Pulmonary artery endothelial cell (primary cell): Measurements from ENCODE around the gene POT1. TPM values are rescaled to one million over a fixed set of nuclear protein-coding genes. Genes with fewer than 3 reads are reported as not detected.

Experiments
- DNase-seq: peaks from one replicate; pipeline ENCODE4 v3.0.0-alpha.2; 2011; ENCODE audit warnings: low read depth, low spot score
- total RNA-seq: library from RNA; depleted of rRNA; stranded (reverse); fragments of >200 nt; gene quantifications from 2 replicates; pipeline ENCODE4 v1.2.3, GENCODE V29; 2014

POT1 gene
- total RNA-seq, 1 donor from 2014 or later = 42.7 TPM

- DNase-seq = no peak
Measured at GRCh38 chr7:124811341-124811740, 118.3 kb downstream of the POT1 start.

DNA sequence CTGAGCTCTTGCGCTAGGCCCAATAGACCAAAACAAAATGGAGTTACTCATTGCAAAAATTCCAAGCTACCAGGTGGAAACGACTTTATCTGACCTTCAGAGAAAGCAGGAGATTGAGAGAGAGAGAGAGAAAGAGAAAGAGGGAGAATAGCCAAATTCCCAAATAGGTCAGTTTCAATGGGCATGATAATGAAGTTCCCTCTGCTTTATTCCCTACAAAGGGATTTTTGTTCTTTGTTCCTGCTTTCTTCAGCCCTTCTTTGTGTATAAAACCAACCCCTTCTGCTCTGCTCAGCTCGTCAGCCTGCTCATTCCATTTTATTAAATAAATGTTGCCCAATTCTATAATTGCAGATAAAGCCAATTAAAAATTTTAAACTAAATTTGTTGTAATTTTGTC, 119.0 kb downstream of the POT1 start:
- no peak for DNase-seq

GRCh38 chr7:124808206-124808605, 121.4 kb downstream of the POT1 start:
- DNase-seq = no peak

- no peak for DNase-seq
Measured at GRCh38 chr7:124801330-124801895, 128.2 kb downstream of the POT1 start.

DNA sequence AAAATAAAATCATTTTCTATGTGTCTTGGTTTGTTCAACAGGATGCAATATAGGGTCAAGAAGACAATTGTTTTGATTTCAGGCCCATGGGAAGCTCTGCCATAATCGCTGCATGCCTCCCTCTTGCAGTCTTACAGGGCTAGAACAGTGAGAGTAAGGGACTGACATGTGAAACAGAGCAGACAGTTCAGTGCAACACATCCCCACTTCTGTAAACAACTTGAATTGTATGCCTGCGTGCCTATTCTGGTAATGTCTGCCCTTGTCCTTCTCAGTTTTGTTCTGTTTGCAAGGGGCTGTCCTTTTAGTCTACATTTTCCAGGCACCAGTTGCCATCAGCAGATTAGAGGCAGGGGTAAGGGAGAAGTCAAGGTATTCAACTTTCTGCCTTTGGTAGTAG, 129.2 kb downstream of the POT1 start:
- DNase-seq = no peak

DNA sequence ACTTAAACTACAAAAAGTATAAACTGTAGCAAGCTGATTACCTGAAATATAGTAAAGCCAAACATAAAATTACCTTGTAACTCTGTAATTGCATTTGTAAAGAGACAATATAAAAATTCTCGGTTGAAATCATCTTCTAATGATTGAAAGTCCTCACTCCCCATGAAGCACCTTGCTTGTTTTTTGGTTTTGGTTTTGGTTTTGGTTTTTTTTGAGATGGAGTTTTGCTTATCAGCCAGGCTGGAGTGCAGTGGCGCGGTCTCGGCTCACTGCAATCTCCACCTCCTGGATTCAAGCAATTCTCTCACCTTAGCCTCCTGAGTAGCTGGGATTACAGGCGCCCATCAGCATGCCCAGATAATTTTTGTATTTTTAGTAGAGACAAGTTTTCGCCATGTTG, 130.2 kb downstream of the POT1 start:
- no peak for DNase-seq

DNA sequence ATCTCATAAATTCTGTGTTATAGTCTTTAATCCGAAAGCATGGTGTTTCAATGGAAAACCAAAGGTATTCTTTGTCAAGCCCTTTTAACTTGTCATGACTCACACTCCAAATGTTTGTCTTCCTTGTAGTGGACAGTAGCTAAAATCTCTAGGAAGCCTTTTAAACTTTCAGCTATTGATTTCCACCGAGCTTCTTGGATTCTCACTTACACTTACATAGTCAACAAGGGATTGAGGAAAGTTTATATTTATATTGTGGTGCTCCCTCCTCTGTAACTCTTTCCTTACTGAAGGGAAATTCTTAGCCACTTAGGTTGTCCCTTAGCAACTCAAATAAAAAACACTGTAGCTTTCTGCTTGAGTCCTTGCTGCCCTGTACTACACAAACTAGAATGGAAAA, 132.9 kb downstream of the POT1 start:
- DNase-seq = no peak

DNA sequence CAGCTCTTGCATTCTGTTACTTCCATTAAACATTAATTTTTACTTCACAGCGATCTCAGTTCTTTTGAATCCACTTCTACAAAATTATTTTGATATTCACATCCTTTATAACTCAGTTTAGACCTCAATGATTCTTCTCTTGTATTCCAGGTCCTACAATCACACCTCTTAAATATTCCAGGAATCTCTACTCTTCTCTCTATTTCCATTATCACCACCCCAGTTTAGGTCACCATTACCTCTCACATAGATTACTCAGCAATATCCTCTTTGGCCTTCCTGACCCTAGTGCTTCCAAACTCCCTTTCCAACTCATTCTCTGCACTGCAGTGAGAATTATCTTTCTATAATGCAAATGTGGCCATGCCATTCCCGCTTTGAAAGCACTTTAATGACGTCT, 136.9 kb downstream of the POT1 start:
- no peak for DNase-seq

DNA sequence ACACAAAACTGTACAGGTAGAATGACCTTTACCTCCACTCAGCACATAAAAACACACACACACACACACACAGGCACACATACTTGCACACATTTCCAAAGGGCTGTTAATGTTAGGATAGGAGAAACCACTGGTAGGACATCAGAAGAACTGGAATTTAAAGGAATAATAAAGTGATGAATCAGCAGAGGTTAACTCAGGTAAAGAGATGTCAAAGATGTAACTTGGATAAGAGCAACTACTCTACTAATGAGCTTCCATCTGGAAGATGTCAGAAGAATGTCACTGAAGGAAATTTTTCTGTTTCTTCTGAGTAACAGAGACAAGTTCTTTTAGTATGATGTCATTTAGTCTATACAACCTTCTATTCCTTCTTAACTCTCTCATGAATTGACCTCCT, 137.6 kb downstream of the POT1 start:
- DNase-seq = no peak

GRCh38 chr7:124791426-124791825, 138.2 kb downstream of the POT1 start:
- DNase-seq = no peak

- no peak for DNase-seq
Measured at GRCh38 chr7:124790645-124791044, 139.0 kb downstream of the POT1 start.

DNA sequence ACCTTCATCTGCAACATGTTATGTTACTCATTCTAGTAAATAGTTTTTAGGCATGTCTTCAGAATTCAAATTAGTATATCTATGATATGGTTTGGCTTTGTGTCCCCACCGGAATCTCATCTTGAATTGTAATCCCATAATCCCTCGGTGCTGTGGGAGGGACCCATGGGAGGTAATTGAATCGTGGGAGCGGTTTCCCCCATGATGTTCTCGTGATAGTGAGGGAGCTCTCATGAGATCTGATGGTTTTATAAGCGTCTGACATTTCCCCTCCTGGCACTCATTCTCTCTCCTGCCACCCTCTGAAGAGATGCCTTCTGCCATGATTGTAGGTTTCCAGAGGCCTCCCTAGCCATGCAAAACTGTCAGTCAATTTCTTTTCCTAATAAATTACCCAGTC, 143.6 kb downstream of the POT1 start:
- DNase-seq = no peak

- peak; percentile 29 for DNase-seq
Measured at GRCh38 chr7:124784879-124785818, 144.5 kb downstream of the POT1 start.

- DNase-seq = peak; percentile 36
Measured at GRCh38 chr7:124783271-124783670, 146.4 kb downstream of the POT1 start.

DNA sequence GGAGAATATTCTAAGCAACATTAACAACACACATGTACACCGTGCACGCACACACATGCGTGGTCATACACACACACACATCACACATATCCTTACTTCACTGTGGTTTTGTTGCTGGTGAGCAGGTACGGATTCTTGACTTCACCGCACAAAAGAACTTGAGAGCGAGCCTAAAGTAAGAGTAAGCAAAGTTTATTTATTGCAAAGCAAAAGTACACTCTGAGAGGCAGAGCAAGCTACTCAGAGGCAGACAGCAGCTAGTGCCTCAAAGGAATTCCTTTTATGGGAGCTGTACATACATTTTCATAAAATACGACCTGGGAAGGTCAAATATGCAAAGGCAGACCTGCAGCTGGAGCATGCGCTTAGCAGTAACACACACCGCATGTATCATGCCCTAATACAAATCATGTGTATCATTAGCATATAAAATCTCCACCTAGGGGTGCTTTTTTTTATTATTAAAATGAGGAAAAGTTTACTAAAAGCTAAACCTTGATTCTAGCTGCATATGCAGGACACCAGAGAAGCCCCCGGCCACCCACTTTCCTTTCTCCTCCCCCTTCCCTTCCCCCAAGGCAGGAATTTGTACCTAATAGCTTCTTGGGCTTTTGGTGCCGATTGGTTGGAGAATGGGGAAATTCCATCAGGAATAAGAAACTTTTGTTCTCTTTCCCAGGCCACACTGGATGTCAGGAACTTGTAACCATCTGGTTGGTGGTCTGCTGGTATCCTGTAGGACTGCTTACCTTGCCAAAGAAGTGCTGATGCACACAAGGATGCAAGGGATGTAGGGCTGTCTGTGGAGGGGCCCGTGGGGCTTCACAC, 147.5 kb downstream of the POT1 start:
- DNase-seq = no peak

GRCh38 chr7:124781418-124781817, 148.2 kb downstream of the POT1 start:
- no peak for DNase-seq

GRCh38 chr7:124780608-124781007, 149.0 kb downstream of the POT1 start:
- no peak for DNase-seq

GRCh38 chr7:124780056-124780455, 149.6 kb downstream of the POT1 start:
- DNase-seq = no peak

DNA sequence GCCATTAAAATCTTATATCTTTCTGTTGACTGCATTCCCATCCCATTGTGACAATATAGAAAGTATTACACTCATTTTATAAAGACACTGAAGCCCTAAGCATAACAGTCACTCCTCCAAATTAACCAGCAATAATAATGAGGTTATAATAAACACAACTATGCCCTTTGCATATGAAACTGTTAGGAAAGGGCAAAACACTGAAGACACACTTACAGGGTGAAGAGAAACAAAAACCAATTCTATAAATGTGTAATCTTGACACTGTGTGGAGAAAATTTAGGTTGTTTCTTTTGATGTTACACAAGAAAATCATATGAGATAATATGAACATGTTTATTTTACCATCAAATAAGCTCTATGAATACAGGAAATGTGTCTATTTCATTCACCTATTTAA, 150.0 kb downstream of the POT1 start:
- no peak for DNase-seq

DNA sequence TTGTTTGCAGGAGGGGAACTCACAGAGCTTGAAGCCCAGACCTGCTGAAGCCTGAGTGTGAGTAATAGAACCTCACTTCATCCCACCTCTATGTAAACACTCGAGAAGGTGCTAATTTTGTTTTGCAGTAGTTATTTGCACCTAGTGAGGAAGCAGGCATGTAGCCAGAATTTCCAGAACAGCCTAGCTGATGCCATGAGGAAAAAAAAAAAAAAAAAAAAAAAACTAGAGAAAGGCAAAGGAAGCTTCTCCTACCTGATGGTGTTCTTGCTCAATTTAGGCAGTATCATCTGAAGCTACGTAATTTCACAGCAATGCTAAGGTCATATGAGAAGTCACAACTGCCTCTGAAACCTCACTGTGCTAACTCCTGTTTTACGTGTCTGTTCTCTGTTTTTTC, 150.4 kb downstream of the POT1 start:
- DNase-seq = no peak

DNA sequence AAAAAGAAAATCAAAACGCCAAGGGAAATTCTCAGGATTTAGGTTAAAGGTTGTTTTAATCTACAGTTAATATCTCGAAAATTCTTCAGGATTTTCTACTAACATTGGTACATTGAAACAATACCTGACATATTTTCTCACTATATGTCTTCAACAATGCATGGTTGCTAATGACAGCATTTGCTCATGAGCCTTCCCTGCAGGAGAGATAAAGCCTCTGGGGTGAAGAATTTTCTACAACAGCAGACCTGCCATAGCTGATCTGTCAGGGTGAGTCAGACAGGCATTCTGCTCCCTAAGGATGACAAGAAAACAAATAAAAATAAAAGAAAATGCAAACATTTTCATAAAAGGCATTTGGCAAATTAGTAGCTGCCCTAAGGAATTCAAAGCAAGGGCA, 152.4 kb downstream of the POT1 start:
- DNase-seq = no peak

GRCh38 chr7:124776153-124776552, 153.5 kb downstream of the POT1 start:
- DNase-seq = no peak
